Measurements from ENCODE around the gene TNRC6C. TPM values are rescaled to one million over a fixed set of nuclear protein-coding genes. Genes with fewer than 3 reads are reported as not detected.
A peak's percentile ranks its signal among the peaks of the same experiment; 100 is the strongest.

Gene TNRC6C
- total and polyA plus RNA-seq, 2 of the 13 experiments (the other 11 are each of a cell fraction or from before 2014, with no cell fraction given): 0.66 to 4.9 TPM

DNA sequence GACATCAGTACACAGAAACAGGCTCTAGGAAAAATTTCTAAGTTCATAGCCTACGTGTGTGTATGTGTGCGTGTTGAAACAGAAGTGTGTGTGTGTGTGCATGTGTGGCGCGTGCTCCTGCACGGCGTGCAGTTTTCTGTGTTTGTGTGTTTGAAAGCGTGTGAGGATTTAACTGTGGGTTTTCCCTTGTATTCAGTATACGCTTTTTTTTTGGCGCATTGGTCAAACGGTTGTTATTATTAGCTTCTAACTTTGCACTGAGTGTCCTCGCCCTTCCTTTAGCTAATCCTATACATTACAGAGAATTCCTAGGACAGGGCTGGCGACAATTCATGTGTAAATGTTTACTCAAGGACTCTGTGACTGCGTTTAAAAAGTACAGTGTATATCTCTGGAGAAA lies 147.0 kb downstream of the TNRC6C start (continued):
- TF ChIP-seq ZNF616 (CRISPR knock-in tag; IDR thresholded peaks at IDR 0.05; ENCODE audit: low read depth) (no peak), SP140L (CRISPR knock-in tag; IDR thresholded peaks at IDR 0.05; ENCODE audit: borderline replicate concordance) (no peak), MAF1 (CRISPR knock-in tag; IDR thresholded peaks at IDR 0.05; ENCODE audit: borderline replicate concordance) (no peak), FOXC1 (CRISPR knock-in tag; IDR thresholded peaks at IDR 0.05; ENCODE audit: borderline replicate concordance) (no peak), CBFB (CRISPR knock-in tag; IDR thresholded peaks at IDR 0.05) (no peak), TOPORS (CRISPR knock-in tag; IDR thresholded peaks at IDR 0.05) (no peak), HOXA3 (CRISPR knock-in tag; IDR thresholded peaks at IDR 0.05) (no peak), FOXA1 (IDR thresholded peaks at IDR 0.05) (no peak), FOXA1 (CRISPR knock-in tag; IDR thresholded peaks at IDR 0.05) (peak; percentile 14; the same call in 1 of the 2 replicates), PAWR (CRISPR knock-in tag; IDR thresholded peaks at IDR 0.05; ENCODE audit: borderline replicate concordance) (no peak), JUN (CRISPR knock-in tag; IDR thresholded peaks at IDR 0.05) (no peak), EEA1 (CRISPR knock-in tag; IDR thresholded peaks at IDR 0.05; ENCODE audit: borderline replicate concordance) (no peak), MYNN (CRISPR knock-in tag; IDR thresholded peaks at IDR 0.05; ENCODE audit: low read depth) (no peak), ZNF644 (CRISPR knock-in tag; IDR thresholded peaks at IDR 0.05; ENCODE audit: low read depth) (no peak), MBD4 (IDR thresholded peaks at IDR 0.05; ENCODE audit: borderline replicate concordance, low read length) (no peak), FLYWCH1 (CRISPR knock-in tag; IDR thresholded peaks at IDR 0.05) (no peak), ZNF607 (CRISPR knock-in tag; IDR thresholded peaks at IDR 0.05; ENCODE audit: borderline replicate concordance) (no peak), POLR2A (IDR thresholded peaks at IDR 0.05; ENCODE audit: insufficient read depth in 1 of 2, low read depth in 2 of 2, low read length in 2 of 2) (no peak), ZFP36L1 (CRISPR knock-in tag; IDR thresholded peaks at IDR 0.05) (no peak), ZNF274 (CRISPR knock-in tag; IDR thresholded peaks at IDR 0.05) (no peak)
- TF ChIP-seq, protein P1, sequence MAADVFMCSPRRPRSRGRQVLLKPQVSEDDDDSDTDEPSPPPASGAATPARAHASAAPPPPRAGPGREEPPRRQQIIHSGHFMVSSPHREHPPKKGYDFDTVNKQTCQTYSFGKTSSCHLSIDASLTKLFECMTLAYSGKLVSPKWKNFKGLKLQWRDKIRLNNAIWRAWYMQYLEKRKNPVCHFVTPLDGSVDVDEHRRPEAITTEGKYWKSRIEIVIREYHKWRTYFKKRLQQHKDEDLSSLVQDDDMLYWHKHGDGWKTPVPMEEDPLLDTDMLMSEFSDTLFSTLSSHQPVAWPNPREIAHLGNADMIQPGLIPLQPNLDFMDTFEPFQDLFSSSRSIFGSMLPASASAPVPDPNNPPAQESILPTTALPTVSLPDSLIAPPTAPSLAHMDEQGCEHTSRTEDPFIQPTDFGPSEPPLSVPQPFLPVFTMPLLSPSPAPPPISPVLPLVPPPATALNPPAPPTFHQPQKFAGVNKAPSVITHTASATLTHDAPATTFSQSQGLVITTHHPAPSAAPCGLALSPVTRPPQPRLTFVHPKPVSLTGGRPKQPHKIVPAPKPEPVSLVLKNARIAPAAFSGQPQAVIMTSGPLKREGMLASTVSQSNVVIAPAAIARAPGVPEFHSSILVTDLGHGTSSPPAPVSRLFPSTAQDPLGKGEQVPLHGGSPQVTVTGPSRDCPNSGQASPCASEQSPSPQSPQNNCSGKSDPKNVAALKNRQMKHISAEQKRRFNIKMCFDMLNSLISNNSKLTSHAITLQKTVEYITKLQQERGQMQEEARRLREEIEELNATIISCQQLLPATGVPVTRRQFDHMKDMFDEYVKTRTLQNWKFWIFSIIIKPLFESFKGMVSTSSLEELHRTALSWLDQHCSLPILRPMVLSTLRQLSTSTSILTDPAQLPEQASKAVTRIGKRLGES (CRISPR knock-in tag; IDR thresholded peaks at IDR 0.05; ENCODE audit: borderline replicate concordance): no peak
- TF ChIP-seq, protein P2, sequence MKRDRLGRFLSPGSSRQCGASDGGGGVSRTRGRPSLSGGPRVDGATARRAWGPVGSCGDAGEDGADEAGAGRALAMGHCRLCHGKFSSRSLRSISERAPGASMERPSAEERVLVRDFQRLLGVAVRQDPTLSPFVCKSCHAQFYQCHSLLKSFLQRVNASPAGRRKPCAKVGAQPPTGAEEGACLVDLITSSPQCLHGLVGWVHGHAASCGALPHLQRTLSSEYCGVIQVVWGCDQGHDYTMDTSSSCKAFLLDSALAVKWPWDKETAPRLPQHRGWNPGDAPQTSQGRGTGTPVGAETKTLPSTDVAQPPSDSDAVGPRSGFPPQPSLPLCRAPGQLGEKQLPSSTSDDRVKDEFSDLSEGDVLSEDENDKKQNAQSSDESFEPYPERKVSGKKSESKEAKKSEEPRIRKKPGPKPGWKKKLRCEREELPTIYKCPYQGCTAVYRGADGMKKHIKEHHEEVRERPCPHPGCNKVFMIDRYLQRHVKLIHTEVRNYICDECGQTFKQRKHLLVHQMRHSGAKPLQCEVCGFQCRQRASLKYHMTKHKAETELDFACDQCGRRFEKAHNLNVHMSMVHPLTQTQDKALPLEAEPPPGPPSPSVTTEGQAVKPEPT (CRISPR knock-in tag; IDR thresholded peaks at IDR 0.05; ENCODE audit: low read depth): no peak
- TF ChIP-seq, protein P3, sequence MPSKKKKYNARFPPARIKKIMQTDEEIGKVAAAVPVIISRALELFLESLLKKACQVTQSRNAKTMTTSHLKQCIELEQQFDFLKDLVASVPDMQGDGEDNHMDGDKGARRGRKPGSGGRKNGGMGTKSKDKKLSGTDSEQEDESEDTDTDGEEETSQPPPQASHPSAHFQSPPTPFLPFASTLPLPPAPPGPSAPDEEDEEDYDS (CRISPR knock-in tag; IDR thresholded peaks at IDR 0.05): no peak
- TF ChIP-seq, protein P4, sequence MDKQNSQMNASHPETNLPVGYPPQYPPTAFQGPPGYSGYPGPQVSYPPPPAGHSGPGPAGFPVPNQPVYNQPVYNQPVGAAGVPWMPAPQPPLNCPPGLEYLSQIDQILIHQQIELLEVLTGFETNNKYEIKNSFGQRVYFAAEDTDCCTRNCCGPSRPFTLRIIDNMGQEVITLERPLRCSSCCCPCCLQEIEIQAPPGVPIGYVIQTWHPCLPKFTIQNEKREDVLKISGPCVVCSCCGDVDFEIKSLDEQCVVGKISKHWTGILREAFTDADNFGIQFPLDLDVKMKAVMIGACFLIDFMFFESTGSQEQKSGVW (CRISPR knock-in tag; IDR thresholded peaks at IDR 0.05; ENCODE audit: borderline replicate concordance): no peak
- TF ChIP-seq, protein P5, sequence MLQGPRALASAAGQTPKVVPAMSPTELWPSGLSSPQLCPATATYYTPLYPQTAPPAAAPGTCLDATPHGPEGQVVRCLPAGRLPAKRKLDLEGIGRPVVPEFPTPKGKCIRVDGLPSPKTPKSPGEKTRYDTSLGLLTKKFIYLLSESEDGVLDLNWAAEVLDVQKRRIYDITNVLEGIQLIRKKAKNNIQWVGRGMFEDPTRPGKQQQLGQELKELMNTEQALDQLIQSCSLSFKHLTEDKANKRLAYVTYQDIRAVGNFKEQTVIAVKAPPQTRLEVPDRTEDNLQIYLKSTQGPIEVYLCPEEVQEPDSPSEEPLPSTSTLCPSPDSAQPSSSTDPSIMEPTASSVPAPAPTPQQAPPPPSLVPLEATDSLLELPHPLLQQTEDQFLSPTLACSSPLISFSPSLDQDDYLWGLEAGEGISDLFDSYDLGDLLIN (CRISPR knock-in tag; IDR thresholded peaks at IDR 0.05; ENCODE audit: borderline replicate concordance): no peak
